Measurements from ENCODE around the gene WWC2.

WWC2 gene

GRCh38 chr4:183144787-183145186 is 45.7 kb downstream of the WWC2 start:
- no peaks in the 10 kb centered on the region for H3K36me3 ChIP-seq (ENCODE audit: control insufficient read depth, low read length)
- H3F3A ChIP-seq (ENCODE audit: control insufficient read depth, insufficient read depth) = no peaks in the 10 kb centered on the region
- H3K9me2 ChIP-seq (replicated peaks; ENCODE audit: control insufficient read depth, low read length) = no peaks in the 10 kb centered on the region
- TF ChIP-seq CTCF (IDR thresholded peaks at IDR 0.05; ENCODE audit: low read depth, low read length, poor library complexity, severe bottlenecking) = no peak
- H3K4me2 ChIP-seq (ENCODE audit: low read length) = no peak overlapping the region
- H3K27ac ChIP-seq (ENCODE audit: low read depth, low read length) = no peak overlapping the region
- no peaks in the 10 kb centered on the region; the same call in 1 of the 2 replicates for H3K27me3 ChIP-seq (ENCODE audit: control insufficient read depth, low read length)
- no peaks in the 10 kb centered on the region for H3K9me3 ChIP-seq (ENCODE audit: control insufficient read depth, insufficient read depth, low read length)
- no peaks in the 10 kb centered on the region for H4K20me1 ChIP-seq (ENCODE audit: control insufficient read depth, insufficient read depth, low read depth, low read length)
- H3K79me2 ChIP-seq (ENCODE audit: control insufficient read depth, low read length) = no peaks in the 10 kb centered on the region
- H3K4me1 ChIP-seq (ENCODE audit: control insufficient read depth, low read length) = no peaks in the 10 kb centered on the region
- H3K4me3 ChIP-seq (ENCODE audit: low read length) = no peak overlapping the region

- Histone ChIP-seq H3K79me2 (ENCODE audit: control insufficient read depth, low read length) (no peaks in the 10 kb centered on the region), H3K9me3 (ENCODE audit: control insufficient read depth, insufficient read depth, low read length) (no peaks in the 10 kb centered on the region), H3K27me3 (ENCODE audit: control insufficient read depth, low read length) (no peaks in the 10 kb centered on the region; the same call in 1 of the 2 replicates), H3K9me2 (replicated peaks; ENCODE audit: control insufficient read depth, low read length) (no peaks in the 10 kb centered on the region), H3K4me2 (ENCODE audit: low read length) (no peak overlapping the region), H4K20me1 (ENCODE audit: control insufficient read depth, insufficient read depth, low read depth, low read length) (no peaks in the 10 kb centered on the region), H3K27ac (ENCODE audit: low read depth, low read length) (no peak overlapping the region), H3F3A (ENCODE audit: control insufficient read depth, insufficient read depth) (no peaks in the 10 kb centered on the region), H3K4me1 (ENCODE audit: control insufficient read depth, low read length) (no peaks in the 10 kb centered on the region), H3K36me3 (ENCODE audit: control insufficient read depth, low read length) (no peaks in the 10 kb centered on the region), H3K4me3 (ENCODE audit: low read length) (no peak overlapping the region)
- TF ChIP-seq CTCF (IDR thresholded peaks at IDR 0.05; ENCODE audit: low read depth, low read length, poor library complexity, severe bottlenecking) (no peak), EZH2phosphoT487 (IDR thresholded peaks at IDR 0.05; ENCODE audit: borderline replicate concordance, low read length) (no peak)
Measured at GRCh38 chr4:183145773-183146172, 46.7 kb downstream of the WWC2 start.

- H3K4me2 ChIP-seq (ENCODE audit: low read length) = no peak overlapping the region
- H3K9me3 ChIP-seq (ENCODE audit: control insufficient read depth, insufficient read depth, low read length) = no peaks in the 10 kb centered on the region
- TF ChIP-seq EZH2phosphoT487 (IDR thresholded peaks at IDR 0.05; ENCODE audit: borderline replicate concordance, low read length) = no peak
- TF ChIP-seq CTCF (IDR thresholded peaks at IDR 0.05; ENCODE audit: low read depth, low read length, poor library complexity, severe bottlenecking) = no peak
- no peaks in the 10 kb centered on the region for H3K79me2 ChIP-seq (ENCODE audit: control insufficient read depth, low read length)
- H3K27ac ChIP-seq (ENCODE audit: low read depth, low read length) = no peak overlapping the region
- no peaks in the 10 kb centered on the region; the same call in 1 of the 2 replicates for H3K27me3 ChIP-seq (ENCODE audit: control insufficient read depth, low read length)
- H4K20me1 ChIP-seq (ENCODE audit: control insufficient read depth, insufficient read depth, low read depth, low read length) = no peaks in the 10 kb centered on the region
- no peaks in the 10 kb centered on the region for H3F3A ChIP-seq (ENCODE audit: control insufficient read depth, insufficient read depth)
- no peaks in the 10 kb centered on the region for H3K36me3 ChIP-seq (ENCODE audit: control insufficient read depth, low read length)
- H3K4me1 ChIP-seq (ENCODE audit: control insufficient read depth, low read length) = no peaks in the 10 kb centered on the region
- no peak overlapping the region for H3K4me3 ChIP-seq (ENCODE audit: low read length)
- no peaks in the 10 kb centered on the region for H3K9me2 ChIP-seq (replicated peaks; ENCODE audit: control insufficient read depth, low read length)
Measured at GRCh38 chr4:183146478-183146877, 47.4 kb downstream of the WWC2 start.

GRCh38 chr4:183147196-183147595 is 48.1 kb downstream of the WWC2 start:
- H3K4me3 ChIP-seq (ENCODE audit: low read length) = no peak overlapping the region
- H4K20me1 ChIP-seq (ENCODE audit: control insufficient read depth, insufficient read depth, low read depth, low read length) = no peaks in the 10 kb centered on the region
- H3F3A ChIP-seq (ENCODE audit: control insufficient read depth, insufficient read depth) = no peaks in the 10 kb centered on the region
- H3K9me3 ChIP-seq (ENCODE audit: control insufficient read depth, insufficient read depth, low read length) = no peaks in the 10 kb centered on the region
- no peak overlapping the region for H3K27ac ChIP-seq (ENCODE audit: low read depth, low read length)
- H3K9me2 ChIP-seq (replicated peaks; ENCODE audit: control insufficient read depth, low read length) = no peaks in the 10 kb centered on the region
- no peaks in the 10 kb centered on the region; the same call in 1 of the 2 replicates for H3K27me3 ChIP-seq (ENCODE audit: control insufficient read depth, low read length)
- H3K4me1 ChIP-seq (ENCODE audit: control insufficient read depth, low read length) = no peaks in the 10 kb centered on the region
- no peak overlapping the region for H3K4me2 ChIP-seq (ENCODE audit: low read length)
- no peaks in the 10 kb centered on the region for H3K36me3 ChIP-seq (ENCODE audit: control insufficient read depth, low read length)
- no peaks in the 10 kb centered on the region for H3K79me2 ChIP-seq (ENCODE audit: control insufficient read depth, low read length)
- TF ChIP-seq EZH2phosphoT487 (IDR thresholded peaks at IDR 0.05; ENCODE audit: borderline replicate concordance, low read length) = no peak
- no peak for TF ChIP-seq CTCF (IDR thresholded peaks at IDR 0.05; ENCODE audit: low read depth, low read length, poor library complexity, severe bottlenecking)

Data from DOHH2 (cell line).